A673 (cell line): ENCODE measurements around the gene E2F1. TPM values are rescaled to one million over a fixed set of nuclear protein-coding genes. Genes with fewer than 3 reads are reported as not detected.

Experiments used
- BruUV-seq: library from RNA; stranded (reverse); fragments of 400-500 nt; replicated peaks from 2 replicates; lab custom pipeline; 2021; lab: Mats Ljungman, UMichigan
- CTCF ChIA-PET: fragments of 300-600 bp; sonication (Branson Sonifier 250); formaldehyde crosslinking; loops from one replicate; lab custom pipeline; 2022; ENCODE audit warnings: antibody characterized with exemption; lab: Charles Lee
- POLR2A ChIA-PET: fragments of 300-600 bp; sonication (Branson Sonifier 250); formaldehyde crosslinking; loops from one replicate; lab custom pipeline; 2022; ENCODE audit warnings: antibody characterized with exemption; ENCODE audit not compliant: low non-redundant PET; lab: Charles Lee
- DNase-seq: peaks from one replicate; pipeline ENCODE4 v3.0.0-alpha.2; 2015; ENCODE audit warnings: low spot score
- H3K27ac ChIP-seq: fragments of 200-600 bp; sonication (generic); 2 replicates; pipeline ENCODE4 v1.5.1; 2016; ENCODE audit warnings: mixed run types, low read depth, mild to moderate bottlenecking, mixed read lengths, antibody characterized with exemption, low read length; ENCODE audit not compliant: poor library complexity, severe bottlenecking
- H3K27me3 ChIP-seq: fragments of 200-600 bp; sonication (generic); replicated peaks from 2 replicates; pipeline ENCODE4 v1.6.1; 2017; ENCODE audit warnings: mixed run types, low read depth, mild to moderate bottlenecking, mixed read lengths, antibody characterized with exemption, low read length; ENCODE audit not compliant: insufficient read depth, poor library complexity
- H3K36me3 ChIP-seq: fragments of 200-600 bp; sonication (generic); 2 replicates; pipeline ENCODE4 v1.6.1; 2016; ENCODE audit warnings: mixed run types, mild to moderate bottlenecking, mixed read lengths, antibody characterized with exemption, low read length; ENCODE audit not compliant: insufficient read depth, poor library complexity, severe bottlenecking
- H3K4me1 ChIP-seq: fragments of 200-600 bp; sonication (generic); 2 replicates; pipeline ENCODE4 v1.6.1; 2017; ENCODE audit warnings: mixed run types, mild to moderate bottlenecking, mixed read lengths, antibody characterized with exemption, low read length; ENCODE audit not compliant: insufficient read depth, poor library complexity, severe bottlenecking
- H3K4me3 ChIP-seq: fragments of 200-600 bp; sonication (generic); 2 replicates; pipeline ENCODE4 v1.5.1; 2016; ENCODE audit warnings: low read depth, mixed run types, mild to moderate bottlenecking, mixed read lengths, low read length; ENCODE audit not compliant: poor library complexity, severe bottlenecking
- H3K9me3 ChIP-seq: fragments of 200-600 bp; sonication (generic); 2 replicates; pipeline ENCODE4 v1.6.1; 2016; ENCODE audit warnings: mixed run types, low read depth, mild to moderate bottlenecking, mixed read lengths, antibody characterized with exemption, low read length; ENCODE audit not compliant: poor library complexity, severe bottlenecking
- CTCF ChIP-seq: fragments of 300-800, 200-600 bp; sonication (generic); conservative IDR thresholded peaks from 2 replicates; pipeline ENCODE4 v1.5.1; 2017; ENCODE audit warnings: low read depth, mild to moderate bottlenecking, antibody characterized with exemption, low read length, moderate library complexity, mixed read lengths
- EZH2 ChIP-seq: fragments of 200-600 bp; sonication (generic); IDR thresholded peaks from 2 replicates; pipeline ENCODE4 v1.6.1; 2017; ENCODE audit warnings: borderline replicate concordance, low read depth, mild to moderate bottlenecking, mixed read lengths, antibody characterized with exemption, low read length; ENCODE audit not compliant: poor library complexity, severe bottlenecking
- intact Hi-C: fragments of 100-400 bp; cut with micrococcal nuclease; formaldehyde crosslinking; loops from one replicate; pipeline ENCODE4 v1.10.0; 2022; ENCODE audit not compliant: unreplicated experiment
- total RNA-seq: library from RNA; stranded (reverse); gene quantifications from 2 replicates; pipeline ENCODE4 v1.2.3, GENCODE V29; 2021

The E2F1 gene
- total RNA-seq, 1 experiment from 2014 or later = 86.0 TPM

DNA sequence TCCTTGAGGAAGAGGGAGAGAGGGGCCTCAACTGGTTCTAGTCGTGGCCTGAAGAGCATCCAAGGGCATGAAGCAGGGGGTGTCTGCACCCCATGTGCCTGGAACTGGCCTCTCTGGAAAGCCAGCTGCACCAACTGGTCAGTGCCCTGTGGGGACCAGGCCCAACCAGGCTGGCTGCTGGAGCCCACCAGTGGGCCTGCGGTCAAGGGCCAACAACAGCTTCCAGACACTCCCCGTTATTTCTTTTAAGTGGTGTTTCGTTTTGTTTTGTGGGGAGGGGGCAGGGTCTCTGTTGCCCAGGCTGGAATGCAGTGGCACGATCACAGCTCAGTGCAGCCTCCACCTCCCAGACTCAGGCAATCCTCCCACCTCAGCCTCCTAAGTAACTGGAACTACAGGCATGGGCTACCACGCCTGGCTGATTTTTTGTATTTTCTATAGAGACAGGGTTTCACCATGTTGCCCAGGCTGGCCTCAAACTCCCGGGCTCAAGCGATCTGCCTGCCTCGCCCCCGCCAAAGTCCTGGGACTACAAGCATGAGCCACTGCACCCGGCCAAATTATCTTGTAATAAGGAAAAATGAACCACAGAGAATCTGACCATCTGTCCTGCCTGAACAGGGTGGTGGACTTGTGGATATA is 36.0 kb downstream of the E2F1 start:
- H3K4me3 ChIP-seq = no peak overlapping the region
- ChIA-PET CTCF (no interaction called here), POLR2A (no interaction called here)
- BruUV-seq = no TSS peak
- intact Hi-C loops = no loop called here
- no peak for TF ChIP-seq CTCF
- TF ChIP-seq EZH2 = no peak
- no peak for DNase-seq
- H3K4me1 ChIP-seq = no peaks in the 10 kb centered on the region
- H3K27me3 ChIP-seq = no peaks in the 10 kb centered on the region
- H3K27ac ChIP-seq = no peak overlapping the region
- H3K9me3 ChIP-seq = no peaks in the 10 kb centered on the region
- peaks cover 5% of the 10 kb centered on the region for H3K36me3 ChIP-seq

- POLR2A ChIA-PET = no interaction called here
- Histone ChIP-seq H3K9me3 (no peaks in the 10 kb centered on the region), H3K27me3 (no peaks in the 10 kb centered on the region), H3K4me3 (no peak overlapping the region), H3K27ac (no peak overlapping the region), H3K4me1 (no peaks in the 10 kb centered on the region), H3K36me3 (peaks cover 5% of the 10 kb centered on the region)
- TF ChIP-seq CTCF = no peak
- no TSS peak for BruUV-seq
- DNase-seq = no peak
- intact Hi-C loops = no loop called here
- CTCF ChIA-PET = interaction anchor here (0.6 to 0.7 kb wide), 2 partner anchors 133 to 192 kb away, joined by 4 read pairs; no protein-coding TSS in a partner anchor
Measured at GRCh38 chr20:33649201-33649681, 36.9 kb downstream of the E2F1 start.

GRCh38 chr20:33648396-33649004 is 37.7 kb downstream of the E2F1 start:
- ChIA-PET POLR2A (no interaction called here), CTCF (interaction anchor here (0.7 kb wide), 1 partner anchor 133 kb away, joined by 4 read pairs; no protein-coding TSS in a partner anchor)
- no peaks in the 10 kb centered on the region for H3K4me1 ChIP-seq
- H3K36me3 ChIP-seq = peaks cover 5% of the 10 kb centered on the region
- no peak overlapping the region for H3K27ac ChIP-seq
- no peaks in the 10 kb centered on the region for H3K9me3 ChIP-seq
- no peak for DNase-seq
- no peak overlapping the region for H3K4me3 ChIP-seq
- intact Hi-C loops = no loop called here
- TF ChIP-seq EZH2 (no peak), CTCF (no peak)
- no TSS peak for BruUV-seq
- H3K27me3 ChIP-seq = no peaks in the 10 kb centered on the region
